Measurements from ENCODE around the gene SAMD5. TPM values are rescaled to one million over a fixed set of nuclear protein-coding genes. Genes with fewer than 3 reads are reported as not detected.

Gene SAMD5
- total and polyA plus RNA-seq, 2 donors from 2014 or later, result 9.2 to 11.1 TPM

GRCh38 chr6:147544420-147544819 lies 35.9 kb downstream of the SAMD5 start:
- FAIRE-seq (no peak), DNase-seq (no peak)
- intact Hi-C loops (cut with DNase I), result no loop called here
- peaks cover 0 to 4% (median 0%) of the 10 kb centered on the region in 3 donors for H3K4me1 ChIP-seq (ENCODE audit: control insufficient read depth in 2 of 3, insufficient read depth in 2 of 3, low read depth in 1 of 3, low read length in 3 of 3)
- H3K9me3 ChIP-seq (ENCODE audit: control insufficient read depth in 2 of 3, insufficient read depth in 1 of 3, low read length in 3 of 3), result peaks cover 0 to 8% (median 0%) of the 10 kb centered on the region in 3 donors
- H3K4me3 ChIP-seq (ENCODE audit: low read length in 3 of 3), result no peak overlapping the region
- H3K27me3 ChIP-seq (ENCODE audit: control insufficient read depth, insufficient read depth, low read length), result no peaks in the 10 kb centered on the region
- TF ChIP-seq CTCF (IDR thresholded peaks at IDR 0.05; ENCODE audit: borderline replicate concordance, extremely low read depth, insufficient read depth), result no peak
- H3K36me3 ChIP-seq (ENCODE audit: control insufficient read depth in 2 of 3, insufficient read depth in 3 of 3, low read length in 3 of 3), result no peaks in the 10 kb centered on the region
- H3K9ac ChIP-seq (ENCODE audit: low read length in 3 of 3), result no peak overlapping the region
- no peak overlapping the region for H3K27ac ChIP-seq (ENCODE audit: low read depth in 2 of 2, low read length in 2 of 2)

GRCh38 chr6:147546501-147547368 lies 38.2 kb downstream of the SAMD5 start:
- H3K9me3 ChIP-seq (ENCODE audit: control insufficient read depth in 2 of 3, insufficient read depth in 1 of 3, low read length in 3 of 3), result peaks cover 0 to 7% (median 0%) of the 10 kb centered on the region in 3 donors
- no peak overlapping the region for H3K9ac ChIP-seq (ENCODE audit: low read length in 3 of 3)
- peaks cover 0 to 4% (median 0%) of the 10 kb centered on the region in 3 donors for H3K4me1 ChIP-seq (ENCODE audit: control insufficient read depth in 2 of 3, insufficient read depth in 2 of 3, low read depth in 1 of 3, low read length in 3 of 3)
- no peak for TF ChIP-seq CTCF (IDR thresholded peaks at IDR 0.05; ENCODE audit: borderline replicate concordance, extremely low read depth, insufficient read depth)
- H3K36me3 ChIP-seq (ENCODE audit: control insufficient read depth in 2 of 3, insufficient read depth in 3 of 3, low read length in 3 of 3), result no peaks in the 10 kb centered on the region
- no peaks in the 10 kb centered on the region for H3K27me3 ChIP-seq (ENCODE audit: control insufficient read depth, insufficient read depth, low read length)
- FAIRE-seq (no peak), DNase-seq (no peak)
- no peak overlapping the region for H3K4me3 ChIP-seq (ENCODE audit: low read length in 3 of 3)
- intact Hi-C loops (cut with DNase I), result no loop called here
- H3K27ac ChIP-seq (ENCODE audit: low read depth in 2 of 2, low read length in 2 of 2), result no peak overlapping the region

- Histone ChIP-seq H3K36me3 (ENCODE audit: control insufficient read depth in 2 of 3, insufficient read depth in 3 of 3, low read length in 3 of 3) (no peaks in the 10 kb centered on the region), H3K4me1 (ENCODE audit: control insufficient read depth in 2 of 3, insufficient read depth in 2 of 3, low read depth in 1 of 3, low read length in 3 of 3) (peaks cover 0 to 4% (median 0%) of the 10 kb centered on the region in 3 donors), H3K9me3 (ENCODE audit: control insufficient read depth in 2 of 3, insufficient read depth in 1 of 3, low read length in 3 of 3) (peaks cover 0 to under 1% (median 0%) of the 10 kb centered on the region in 3 donors), H3K9ac (ENCODE audit: low read length in 3 of 3) (no peak overlapping the region), H3K27ac (ENCODE audit: low read depth in 2 of 2, low read length in 2 of 2) (no peak overlapping the region), H3K4me3 (ENCODE audit: low read length in 3 of 3) (no peak overlapping the region), H3K27me3 (ENCODE audit: control insufficient read depth, insufficient read depth, low read length) (no peaks in the 10 kb centered on the region)
- intact Hi-C loops (cut with DNase I), result no loop called here
- DNase-seq (no peak), FAIRE-seq (no peak)
- no peak for TF ChIP-seq CTCF (IDR thresholded peaks at IDR 0.05; ENCODE audit: borderline replicate concordance, extremely low read depth, insufficient read depth)
These were observed 38.9 kb downstream of the SAMD5 start for GRCh38 chr6:147547369-147547902.

All from kidney (tissue), 14 donors.